ENCODE data around the gene TMEM14A.
A peak's percentile ranks its signal among the peaks of the same experiment; 100 is the strongest.
"Not testable (repeated sequence)": the region's sequence is repeated elsewhere in the genome, so short reads cannot be mapped to it uniquely, and the experiment has no call there.

Gene TMEM14A

GRCh38 chr6:52704781-52705502 lies 34.0 kb downstream of the TMEM14A start:
- DNase-seq, result not testable (repeated sequence)

- no peak for DNase-seq
These were observed 35.1 kb downstream of the TMEM14A start for GRCh38 chr6:52706001-52706400.

- DNase-seq, result no peak
These were observed 37.2 kb downstream of the TMEM14A start for GRCh38 chr6:52707963-52708680.

GRCh38 chr6:52712136-52712535 lies 41.2 kb downstream of the TMEM14A start:
- no peak for DNase-seq

- not testable (repeated sequence) for DNase-seq
These were observed 43.8 kb downstream of the TMEM14A start for GRCh38 chr6:52714761-52715160.

- no peak for DNase-seq
These were observed 47.6 kb downstream of the TMEM14A start for GRCh38 chr6:52718550-52718949.

GRCh38 chr6:52720321-52720720 lies 49.4 kb downstream of the TMEM14A start:
- DNase-seq, result no peak

GRCh38 chr6:52724042-52724405 lies 53.1 kb downstream of the TMEM14A start:
- DNase-seq, result no peak

- DNase-seq, result peak; percentile 26
These were observed 53.7 kb downstream of the TMEM14A start for GRCh38 chr6:52724406-52725121.

- DNase-seq, result no peak
These were observed 54.2 kb downstream of the TMEM14A start for GRCh38 chr6:52725143-52725534.

GRCh38 chr6:52725535-52726192 lies 54.8 kb downstream of the TMEM14A start:
- DNase-seq, result no peak

- no peak for DNase-seq
These were observed 55.3 kb downstream of the TMEM14A start for GRCh38 chr6:52726193-52726542.

GRCh38 chr6:52726741-52727535 lies 56.0 kb downstream of the TMEM14A start:
- DNase-seq, result no peak

GRCh38 chr6:52727908-52728307 lies 57.0 kb downstream of the TMEM14A start:
- DNase-seq, result no peak

GRCh38 chr6:52728394-52728793 lies 57.5 kb downstream of the TMEM14A start:
- DNase-seq, result no peak

GRCh38 chr6:52729576-52729975 lies 58.7 kb downstream of the TMEM14A start:
- no peak for DNase-seq

- no peak for DNase-seq
These were observed 60.8 kb downstream of the TMEM14A start for GRCh38 chr6:52731719-52732118.

- DNase-seq, result no peak
These were observed 62.3 kb downstream of the TMEM14A start for GRCh38 chr6:52733172-52733571.

GRCh38 chr6:52734072-52734471 lies 63.2 kb downstream of the TMEM14A start:
- DNase-seq, result no peak

GRCh38 chr6:52735071-52735470 lies 64.2 kb downstream of the TMEM14A start:
- no peak for DNase-seq

- DNase-seq, result no peak
These were observed 65.2 kb downstream of the TMEM14A start for GRCh38 chr6:52736145-52736544.

Data from GDM1 (cell line).